Stimulated activated effector memory CD8-positive, alpha-beta T cell treated with anti-CD3 and anti-CD28 coated beads, Interleukin-12 subunit alpha, Interleukin-12 subunit beta, amount 100 ng/mL, for 72 hours (primary cell): Measurements from ENCODE around the gene SBK2.
A peak's percentile ranks its signal among the peaks of the same experiment; 100 is the strongest.

Experiments
- ATAC-seq: fragments of 150-1000 bp; cut with Tn5 transposase; 2 replicates; pipeline ENCODE4 v1.10.0; 2021
- DNase-seq, 2 donors: peaks; one replicate each; pipeline ENCODE4 v3.0.0; 2021 to 2022; ENCODE audit warnings: low spot score in 2 of 2
- H3K27ac Mint-ChIP-seq: one replicate; pipeline ENCODE4 v1.8.0; 2022; ENCODE audit warnings: mild to moderate bottlenecking, mixed read lengths
- H3K36me3 Mint-ChIP-seq: one replicate; pipeline ENCODE4 v1.8.0; 2022; ENCODE audit warnings: mild to moderate bottlenecking, mixed read lengths
- H3K4me1 Mint-ChIP-seq: one replicate; pipeline ENCODE4 v1.8.0; 2022; ENCODE audit warnings: mixed read lengths
- H3K4me3 Mint-ChIP-seq: one replicate; pipeline ENCODE4 v1.8.0; 2022; ENCODE audit warnings: mild to moderate bottlenecking, mixed read lengths
- H3K9me3 Mint-ChIP-seq: one replicate; pipeline ENCODE4 v1.8.0; 2022; ENCODE audit warnings: mixed read lengths

Gene SBK2

DNA sequence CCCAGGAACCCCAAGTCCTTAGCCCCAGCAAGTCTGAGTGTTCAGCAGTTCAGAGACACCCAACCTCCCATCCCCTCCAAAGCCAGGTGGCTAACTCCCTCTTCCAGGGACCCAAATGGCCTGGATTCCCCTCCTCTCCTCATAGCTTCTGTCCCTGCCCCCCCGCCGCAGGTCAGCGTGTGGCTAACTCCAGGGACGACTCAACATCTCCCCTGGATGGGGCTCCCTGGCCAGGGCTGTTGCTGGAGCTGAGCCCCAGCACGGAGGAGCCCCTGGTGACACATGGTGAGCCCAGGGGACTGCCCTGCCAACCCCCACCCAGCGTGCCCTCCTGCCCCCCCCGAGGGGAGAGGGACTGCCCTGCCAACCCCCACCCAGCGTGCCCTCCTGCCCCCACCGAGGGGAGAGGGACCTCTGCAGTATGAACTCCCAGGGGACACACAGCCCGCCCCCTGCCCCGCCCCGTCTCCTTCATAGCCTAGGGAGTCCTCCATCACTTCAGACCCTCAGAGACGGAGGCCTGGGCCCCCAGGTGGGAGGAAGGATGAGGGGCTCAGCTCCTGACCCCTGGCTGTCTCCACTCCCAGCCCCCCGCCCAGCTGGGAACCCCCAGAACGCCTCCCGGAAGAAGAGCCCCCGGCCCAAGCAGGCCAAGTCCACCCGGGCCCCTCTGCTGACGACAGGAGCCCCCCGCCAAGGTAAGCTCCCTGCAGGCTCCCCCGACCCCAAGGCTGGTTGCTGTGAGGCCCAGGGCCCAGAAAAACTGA is 47.0 kb downstream of the SBK2 start:
- peaks cover 14% of the 10 kb centered on the region for H3K36me3 Mint-ChIP-seq
- ATAC-seq: no peak
- H3K4me1 Mint-ChIP-seq: peaks cover 24% of the 10 kb centered on the region

GRCh38 chr19:55488986-55489710 is 47.8 kb downstream of the SBK2 start:
- no peak overlapping the region for H3K27ac Mint-ChIP-seq
- peaks cover 24% of the 10 kb centered on the region for H3K4me1 Mint-ChIP-seq
- peaks cover 14% of the 10 kb centered on the region for H3K36me3 Mint-ChIP-seq
- no peak overlapping the region for H3K4me3 Mint-ChIP-seq
- no peak for ATAC-seq
- no peak for DNase-seq
- H3K9me3 Mint-ChIP-seq: no peaks in the 10 kb centered on the region

More for the DNA sequence above, 47.0 kb downstream of the SBK2 start:
- Mint-ChIP-seq H3K9me3 (no peaks in the 10 kb centered on the region), H3K27ac (no peak overlapping the region), H3K4me3 (no peak overlapping the region)
- no peak for DNase-seq

DNA sequence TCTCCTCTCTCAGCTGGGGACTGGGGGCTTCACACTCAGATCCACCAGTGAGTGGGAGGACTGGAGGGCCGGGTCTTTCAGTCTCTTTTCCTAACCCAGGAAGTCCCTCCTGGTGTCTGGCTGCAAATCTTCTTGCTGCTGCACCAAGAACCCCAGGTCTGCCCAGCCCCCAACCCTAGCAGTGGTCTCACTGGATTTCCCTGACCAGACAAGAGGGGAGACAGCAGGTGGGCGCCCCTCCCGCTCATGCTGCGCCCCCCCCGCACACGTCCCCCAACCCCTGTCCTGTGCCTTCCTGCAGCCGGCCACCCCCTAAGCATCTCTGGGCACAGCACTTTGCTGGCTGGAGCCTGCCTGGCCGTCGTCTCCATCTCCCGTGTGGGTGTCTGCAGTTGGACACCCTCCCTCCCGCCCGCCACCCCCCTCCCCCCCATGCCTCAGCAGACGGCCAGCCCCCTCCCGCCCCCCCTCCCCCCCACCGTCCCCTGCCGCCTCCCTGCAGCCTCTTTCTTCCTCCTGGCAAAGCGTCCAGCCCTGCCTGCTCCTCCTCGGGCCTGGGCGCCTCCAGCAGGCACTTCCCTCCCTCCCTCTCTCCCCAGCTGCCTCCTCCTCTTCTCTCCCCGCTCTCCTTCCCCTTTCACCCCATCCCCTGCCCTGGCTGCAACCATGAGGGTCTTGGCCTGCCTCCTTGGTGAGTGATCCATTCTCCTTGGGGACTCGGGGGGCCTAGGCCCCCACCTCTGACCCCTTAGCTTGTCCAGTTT is 48.8 kb downstream of the SBK2 start, which contains the start of gene SSC5D:
Gene SSC5D, plus strand, starts transcription at position 513 of the 764 bp plus-strand sequence. Its CDS starts 154 bp downstream, at position 667.
- peaks cover 24% of the 10 kb centered on the region for H3K4me1 Mint-ChIP-seq
- peaks cover 20% of the 10 kb centered on the region for H3K36me3 Mint-ChIP-seq
- H3K4me3 Mint-ChIP-seq: peak within 1 kb of the TSS; percentile 41
- H3K9me3 Mint-ChIP-seq: no peaks in the 10 kb centered on the region
- no peak for DNase-seq
- no peak for ATAC-seq
- peak within 1 kb of the TSS; percentile 83 for H3K27ac Mint-ChIP-seq

DNA sequence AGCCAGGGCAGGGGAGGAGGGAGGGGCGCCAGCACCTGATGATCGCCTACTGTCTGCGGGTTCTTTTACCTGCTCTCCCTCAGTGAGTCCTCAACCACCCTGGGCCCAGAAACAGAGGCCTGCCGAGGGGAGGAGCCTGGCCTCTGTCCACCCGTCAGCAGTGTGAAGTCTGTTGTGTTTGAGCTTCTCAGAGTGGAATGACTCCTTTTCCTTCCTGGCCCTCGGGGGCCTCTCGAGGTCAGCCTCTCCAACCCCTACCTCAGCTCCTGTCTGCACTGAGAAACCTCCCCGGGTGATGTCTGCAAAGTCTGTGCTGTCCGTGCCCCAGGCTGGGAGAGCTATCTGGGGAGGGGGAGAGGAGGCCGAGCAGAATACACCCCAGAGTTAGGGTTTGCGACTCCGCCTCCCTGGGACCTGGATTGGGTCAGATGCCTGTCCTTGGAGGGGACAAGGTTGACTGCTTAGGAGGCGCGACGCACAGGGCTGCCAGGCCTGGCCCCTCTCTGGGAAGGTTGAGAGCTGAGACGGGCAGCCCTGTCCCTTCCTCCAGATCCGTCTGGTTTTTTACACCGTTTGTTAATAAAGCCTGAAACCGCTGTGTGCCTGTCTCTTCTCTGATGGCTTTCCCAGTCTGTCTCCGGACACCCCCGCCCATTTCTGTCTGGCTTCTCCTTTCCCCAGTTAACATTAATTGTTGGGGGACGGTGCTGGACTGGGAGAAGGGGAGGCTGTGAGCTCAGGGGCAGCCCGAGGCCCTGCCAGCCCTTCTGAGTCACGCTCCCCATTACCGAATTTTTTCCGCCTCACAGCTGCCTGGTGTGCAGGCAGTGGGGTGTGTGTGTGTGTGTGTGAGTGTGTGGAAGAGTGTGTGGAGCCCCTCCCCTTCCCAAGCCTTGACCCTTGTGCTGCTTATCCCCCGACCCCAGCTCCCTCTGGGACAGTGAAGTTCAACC is 49.7 kb downstream of the SBK2 start:
- H3K4me3 Mint-ChIP-seq: peak overlapping the region; percentile 41
- no peak for DNase-seq
- peak; percentile 57 for ATAC-seq

DNA sequence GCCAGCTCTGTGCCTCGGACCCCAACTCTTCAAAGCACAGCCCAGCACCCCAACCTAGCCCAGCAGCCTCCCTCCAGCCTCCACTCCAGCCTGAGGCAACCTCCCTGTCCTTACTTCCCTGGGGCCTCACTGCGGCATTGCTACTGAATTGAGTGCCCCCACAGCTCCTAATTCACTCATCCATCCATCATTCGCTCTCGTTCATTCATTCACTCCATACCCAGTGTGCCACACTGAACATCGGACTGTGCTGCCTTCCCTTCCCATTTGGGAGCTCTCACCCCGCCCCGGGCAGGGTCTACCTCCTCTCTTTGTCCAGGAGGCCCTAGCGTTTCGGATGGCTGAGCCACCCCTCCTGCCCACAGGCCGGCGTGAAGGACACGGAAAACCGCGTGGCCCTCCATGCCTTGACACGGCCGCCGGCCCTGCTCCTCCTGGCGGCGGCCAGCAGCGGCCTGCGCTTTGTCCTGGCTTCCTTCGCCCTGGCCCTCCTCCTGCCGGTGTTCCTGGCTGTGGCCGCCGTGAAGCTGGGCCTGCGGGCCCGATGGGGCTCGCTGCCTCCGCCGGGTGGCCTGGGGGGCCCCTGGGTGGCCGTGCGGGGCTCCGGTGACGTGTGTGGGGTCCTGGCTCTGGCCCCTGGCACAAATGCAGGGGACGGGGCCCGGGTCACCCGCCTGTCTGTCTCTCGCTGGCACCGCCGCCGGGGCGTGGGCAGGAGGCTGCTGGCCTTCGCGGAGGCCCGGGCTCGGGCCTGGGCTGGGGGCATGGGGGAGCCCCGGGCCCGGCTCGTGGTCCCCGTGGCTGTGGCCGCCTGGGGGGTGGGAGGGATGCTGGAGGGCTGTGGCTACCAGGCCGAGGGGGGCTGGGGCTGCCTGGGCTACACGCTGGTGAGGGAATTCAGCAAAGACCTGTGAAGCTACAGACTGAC is 50.6 kb downstream of the SBK2 start:
- peak overlapping the region; percentile 68 for H3K4me3 Mint-ChIP-seq
- ATAC-seq (no peak), DNase-seq (no peak)
- H3K27ac Mint-ChIP-seq: peak overlapping the region; percentile 87
- H3K36me3 Mint-ChIP-seq: peaks cover 20% of the 10 kb centered on the region
- H3K9me3 Mint-ChIP-seq: no peaks in the 10 kb centered on the region
- peaks cover 24% of the 10 kb centered on the region for H3K4me1 Mint-ChIP-seq

More for the DNA sequence above, 49.7 kb downstream of the SBK2 start:
- Mint-ChIP-seq H3K4me1 (peaks cover 24% of the 10 kb centered on the region), H3K27ac (peak overlapping the region; percentile 83), H3K9me3 (no peaks in the 10 kb centered on the region), H3K36me3 (peaks cover 20% of the 10 kb centered on the region)

GRCh38 chr19:55485439-55486011 is 51.4 kb downstream of the SBK2 start:
- Mint-ChIP-seq H3K36me3 (peaks cover 20% of the 10 kb centered on the region), H3K27ac (peak overlapping the region; percentile 87), H3K4me3 (peak overlapping the region; percentile 68), H3K9me3 (no peaks in the 10 kb centered on the region), H3K4me1 (peaks cover 24% of the 10 kb centered on the region)
- DNase-seq: no peak
- no peak for ATAC-seq

- DNase-seq: peak; percentile 65 to 88
- Mint-ChIP-seq H3K9me3 (no peaks in the 10 kb centered on the region), H3K27ac (peak within 1 kb of the TSS; percentile 87), H3K36me3 (peaks cover 20% of the 10 kb centered on the region), H3K4me1 (peaks cover 28% of the 10 kb centered on the region), H3K4me3 (peak within 1 kb of the TSS; percentile 68)
- peak; percentile 75 for ATAC-seq
These were observed 52.1 kb downstream of the SBK2 start, which contains the start of gene NAT14 for GRCh38 chr19:55484593-55485438. Gene NAT14, plus strand, starts transcription at chr19:55485188. Its CDS starts 521 bp downstream, at chr19:55485709.

GRCh38 chr19:55483706-55484592 is 53.0 kb downstream of the SBK2 start:
- DNase-seq (no peak), ATAC-seq (no peak)
- H3K27ac Mint-ChIP-seq: peak overlapping the region; percentile 87
- H3K4me3 Mint-ChIP-seq: peak overlapping the region; percentile 68
- peaks cover 37% of the 10 kb centered on the region for H3K4me1 Mint-ChIP-seq
- H3K9me3 Mint-ChIP-seq: no peaks in the 10 kb centered on the region
- peaks cover 22% of the 10 kb centered on the region for H3K36me3 Mint-ChIP-seq

DNA sequence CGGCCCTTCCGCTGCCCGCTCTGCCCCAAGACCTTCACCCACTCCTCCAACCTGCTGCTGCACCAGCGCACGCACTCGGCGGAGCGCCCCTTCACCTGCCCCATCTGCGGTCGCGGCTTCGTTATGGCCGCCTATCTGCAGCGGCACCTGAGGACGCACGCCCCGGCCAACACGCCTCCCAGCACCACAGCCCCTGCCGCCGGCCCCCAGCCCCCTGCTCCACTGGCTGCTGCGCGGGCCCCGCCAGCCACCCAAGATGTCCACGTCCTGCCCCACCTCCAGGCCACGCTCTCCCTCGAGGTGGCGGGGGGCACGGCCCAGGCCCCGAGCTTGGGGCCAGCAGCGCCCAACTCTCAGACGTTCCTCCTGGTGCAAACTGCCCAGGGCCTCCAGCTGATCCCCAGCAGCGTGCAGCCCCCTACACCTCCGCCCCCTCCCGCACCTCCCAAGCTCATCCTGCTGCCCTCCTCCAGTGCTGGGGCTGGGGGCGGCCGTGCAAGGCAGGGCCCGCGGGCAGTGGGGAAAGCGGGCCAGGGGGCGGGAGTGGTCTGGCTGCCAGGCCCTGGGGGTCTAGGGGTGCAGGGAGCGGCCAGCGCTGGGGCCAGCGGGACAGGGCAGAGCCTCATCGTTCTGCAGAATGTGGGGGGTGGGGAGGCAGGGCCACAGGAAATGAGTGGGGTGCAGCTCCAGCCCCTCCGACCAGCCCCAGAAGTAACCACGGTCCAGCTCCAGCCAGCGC is 53.8 kb downstream of the SBK2 start:
- no peak for DNase-seq
- Mint-ChIP-seq H3K36me3 (peaks cover 30% of the 10 kb centered on the region), H3K4me3 (no peak overlapping the region)

GRCh38 chr19:55482156-55482961 is 54.6 kb downstream of the SBK2 start:
- H3K4me3 Mint-ChIP-seq: no peak overlapping the region
- H3K9me3 Mint-ChIP-seq: no peaks in the 10 kb centered on the region
- no peak for ATAC-seq
- peaks cover 46% of the 10 kb centered on the region for H3K4me1 Mint-ChIP-seq
- no peak overlapping the region for H3K27ac Mint-ChIP-seq
- peaks cover 27% of the 10 kb centered on the region for H3K36me3 Mint-ChIP-seq
- DNase-seq: no peak

More for the DNA sequence above, 53.8 kb downstream of the SBK2 start:
- Mint-ChIP-seq H3K9me3 (no peaks in the 10 kb centered on the region), H3K27ac (no peak overlapping the region), H3K4me1 (peaks cover 45% of the 10 kb centered on the region)
- no peak for ATAC-seq

GRCh38 chr19:55481794-55482155 is 55.2 kb downstream of the SBK2 start:
- H3K9me3 Mint-ChIP-seq: no peaks in the 10 kb centered on the region
- DNase-seq (no peak), ATAC-seq (no peak)
- peaks cover 24% of the 10 kb centered on the region for H3K36me3 Mint-ChIP-seq
- H3K27ac Mint-ChIP-seq: no peak overlapping the region
- peaks cover 45% of the 10 kb centered on the region for H3K4me1 Mint-ChIP-seq
- H3K4me3 Mint-ChIP-seq: no peak overlapping the region
